ENCODE data around the gene DCTN3. TPM values are rescaled to one million over a fixed set of nuclear protein-coding genes. Genes with fewer than 3 reads are reported as not detected.

Gene DCTN3
- total and polyA plus RNA-seq, 2 donors from 2014 or later, result 92.0 to 175 TPM

DNA sequence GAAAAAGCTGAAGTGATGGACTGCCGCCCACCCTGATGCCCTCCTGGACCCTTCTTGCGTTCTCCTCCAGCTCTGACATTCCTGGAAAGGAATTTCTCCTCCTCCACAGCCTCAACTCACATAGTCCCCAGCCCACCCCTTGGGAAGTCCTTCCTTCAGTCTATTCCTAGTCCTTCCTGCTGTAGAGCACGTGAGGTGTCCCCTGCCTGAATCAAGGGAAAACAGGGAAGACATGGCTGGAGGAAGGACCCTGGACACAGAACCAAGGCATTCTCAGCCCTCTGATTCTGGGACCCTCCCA, 4.8 kb upstream of the DCTN3 start:
- no peak overlapping the region for H3K9ac ChIP-seq (ENCODE audit: low read length in 3 of 3)
- H3K9me3 ChIP-seq (ENCODE audit: control insufficient read depth in 2 of 3, insufficient read depth in 1 of 3, low read length in 3 of 3), result no peaks in the 10 kb centered on the region
- no peak overlapping the region for H3K4me3 ChIP-seq (ENCODE audit: low read length in 3 of 3)
- no peak overlapping the region for H3K27ac ChIP-seq (ENCODE audit: low read depth in 2 of 2, low read length in 2 of 2)
- H3K27me3 ChIP-seq (ENCODE audit: control insufficient read depth, insufficient read depth, low read length), result peaks cover 39% of the 10 kb centered on the region
- DNase-seq, result no peak
- H3K36me3 ChIP-seq (ENCODE audit: control insufficient read depth in 2 of 3, insufficient read depth in 3 of 3, low read length in 3 of 3), result no peaks in the 10 kb centered on the region
- intact Hi-C loops (cut with DNase I), result no loop called here
- TF ChIP-seq, protein P1, sequence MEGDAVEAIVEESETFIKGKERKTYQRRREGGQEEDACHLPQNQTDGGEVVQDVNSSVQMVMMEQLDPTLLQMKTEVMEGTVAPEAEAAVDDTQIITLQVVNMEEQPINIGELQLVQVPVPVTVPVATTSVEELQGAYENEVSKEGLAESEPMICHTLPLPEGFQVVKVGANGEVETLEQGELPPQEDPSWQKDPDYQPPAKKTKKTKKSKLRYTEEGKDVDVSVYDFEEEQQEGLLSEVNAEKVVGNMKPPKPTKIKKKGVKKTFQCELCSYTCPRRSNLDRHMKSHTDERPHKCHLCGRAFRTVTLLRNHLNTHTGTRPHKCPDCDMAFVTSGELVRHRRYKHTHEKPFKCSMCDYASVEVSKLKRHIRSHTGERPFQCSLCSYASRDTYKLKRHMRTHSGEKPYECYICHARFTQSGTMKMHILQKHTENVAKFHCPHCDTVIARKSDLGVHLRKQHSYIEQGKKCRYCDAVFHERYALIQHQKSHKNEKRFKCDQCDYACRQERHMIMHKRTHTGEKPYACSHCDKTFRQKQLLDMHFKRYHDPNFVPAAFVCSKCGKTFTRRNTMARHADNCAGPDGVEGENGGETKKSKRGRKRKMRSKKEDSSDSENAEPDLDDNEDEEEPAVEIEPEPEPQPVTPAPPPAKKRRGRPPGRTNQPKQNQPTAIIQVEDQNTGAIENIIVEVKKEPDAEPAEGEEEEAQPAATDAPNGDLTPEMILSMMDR (IDR thresholded peaks at IDR 0.05; ENCODE audit: borderline replicate concordance, extremely low read depth, insufficient read depth), result no peak
- H3K4me1 ChIP-seq (ENCODE audit: control insufficient read depth in 2 of 3, insufficient read depth in 2 of 3, low read depth in 1 of 3, low read length in 3 of 3), result peaks cover 0 to 13% (median 4%) of the 10 kb centered on the region in 3 donors
- no peak for FAIRE-seq

DNA sequence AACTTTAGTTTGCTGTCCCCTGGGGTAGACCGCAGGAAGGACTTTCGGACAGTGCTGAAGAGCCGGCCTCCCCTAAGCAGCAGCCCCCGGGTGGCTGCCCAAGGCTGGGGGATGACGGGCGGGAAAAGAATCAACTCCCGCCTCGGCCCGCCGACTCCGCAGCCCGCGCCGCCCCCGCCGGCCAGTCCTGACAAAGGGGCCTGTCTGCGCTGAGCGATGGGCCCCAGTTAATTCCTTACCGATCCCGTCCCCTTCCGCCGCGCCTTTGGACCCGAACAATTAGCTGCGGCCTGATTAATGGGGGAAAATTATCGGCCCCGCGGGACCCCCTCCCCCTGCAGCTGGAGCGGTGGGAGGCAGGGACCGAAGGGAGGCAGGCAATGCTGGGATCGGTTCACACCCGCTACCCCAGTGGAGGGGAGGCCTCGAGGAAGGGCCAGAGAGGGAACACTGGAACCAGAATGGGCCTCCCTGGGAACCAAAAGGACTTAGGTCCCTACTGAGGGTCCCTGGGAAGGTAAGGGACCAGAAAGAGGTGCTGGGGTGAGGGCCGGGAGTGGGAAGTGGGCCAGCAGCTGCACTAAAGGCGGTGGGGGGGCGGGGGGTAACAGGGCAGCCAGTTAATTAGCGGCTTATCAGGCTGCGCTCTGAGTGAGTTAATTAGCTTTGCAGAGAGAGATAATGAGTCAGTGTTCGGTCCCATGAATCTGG, 4.3 kb upstream of the DCTN3 start:
- intact Hi-C loops (cut with DNase I), result no loop called here
- Histone ChIP-seq H3K27ac (ENCODE audit: low read depth in 2 of 2, low read length in 2 of 2) (no peak overlapping the region), H3K9ac (ENCODE audit: low read length in 3 of 3) (no peak overlapping the region), H3K4me3 (ENCODE audit: low read length in 3 of 3) (no peak overlapping the region), H3K27me3 (ENCODE audit: control insufficient read depth, insufficient read depth, low read length) (peaks cover 39% of the 10 kb centered on the region), H3K9me3 (ENCODE audit: control insufficient read depth in 2 of 3, insufficient read depth in 1 of 3, low read length in 3 of 3) (no peaks in the 10 kb centered on the region), H3K4me1 (ENCODE audit: control insufficient read depth in 2 of 3, insufficient read depth in 2 of 3, low read depth in 1 of 3, low read length in 3 of 3) (peaks cover under 1 to 17% (median 4%) of the 10 kb centered on the region in 3 donors), H3K36me3 (ENCODE audit: control insufficient read depth in 2 of 3, insufficient read depth in 3 of 3, low read length in 3 of 3) (no peaks in the 10 kb centered on the region)
- FAIRE-seq, result no peak
- peak in 3 of 5 donors; percentile 37 to 64 (median 62) for DNase-seq
- TF ChIP-seq, protein P1 (IDR thresholded peaks at IDR 0.05; ENCODE audit: borderline replicate concordance, extremely low read depth, insufficient read depth), result no peak

DNA sequence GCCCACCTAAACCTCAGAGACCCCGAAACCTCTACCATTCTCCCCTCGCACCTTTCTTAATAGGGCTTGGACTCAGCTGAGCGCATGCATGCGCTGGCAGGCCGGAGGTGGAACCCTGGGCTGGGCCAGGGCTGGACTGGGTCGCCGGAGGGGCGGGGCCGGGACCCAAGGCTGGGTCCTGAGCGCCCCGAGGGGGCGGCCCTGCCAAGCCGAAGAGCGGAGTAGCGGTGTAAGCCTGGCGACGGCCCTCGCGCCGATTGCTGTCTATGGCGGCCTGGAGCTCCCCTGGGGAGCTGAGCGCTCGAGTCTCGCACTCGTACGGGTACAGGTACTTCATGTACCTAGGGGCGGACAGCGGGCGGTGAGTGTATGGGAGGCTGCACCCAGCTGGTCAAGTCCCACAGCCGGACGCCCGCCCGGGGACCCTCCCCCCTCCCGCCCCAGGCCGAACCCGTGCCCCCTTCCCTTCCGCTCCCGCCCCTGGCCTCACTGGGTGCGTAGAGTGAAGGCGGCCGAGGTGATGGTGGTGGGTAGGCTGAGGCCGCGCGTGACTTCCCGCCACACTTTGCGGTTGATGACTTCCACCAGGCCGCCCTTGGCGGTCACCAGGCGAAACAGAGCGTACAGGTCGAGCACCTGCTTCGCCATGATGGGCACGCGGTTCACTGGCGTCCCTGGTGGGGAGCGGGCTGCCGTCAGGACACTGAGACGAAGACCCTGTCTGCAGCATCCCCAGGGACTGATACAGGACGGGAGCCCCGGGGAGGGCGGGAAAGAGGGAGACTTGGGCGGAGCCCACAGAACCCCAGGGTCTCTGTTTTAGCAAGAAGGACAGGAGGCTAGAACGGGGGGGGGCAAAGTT, 3.3 kb upstream of the DCTN3 start:
- TF ChIP-seq, protein P1 (IDR thresholded peaks at IDR 0.05; ENCODE audit: borderline replicate concordance, extremely low read depth, insufficient read depth), result no peak
- FAIRE-seq, result no peak
- no peak overlapping the region for H3K4me3 ChIP-seq (ENCODE audit: low read length in 3 of 3)

More for the DNA sequence above, 3.3 kb upstream of the DCTN3 start:
- Histone ChIP-seq H3K27me3 (ENCODE audit: control insufficient read depth, insufficient read depth, low read length) (peaks cover 34% of the 10 kb centered on the region), H3K4me1 (ENCODE audit: control insufficient read depth in 2 of 3, insufficient read depth in 2 of 3, low read depth in 1 of 3, low read length in 3 of 3) (peaks cover 3 to 15% (median 4%) of the 10 kb centered on the region in 3 donors), H3K27ac (ENCODE audit: low read depth in 2 of 2, low read length in 2 of 2) (no peak overlapping the region), H3K36me3 (ENCODE audit: control insufficient read depth in 2 of 3, insufficient read depth in 3 of 3, low read length in 3 of 3) (no peaks in the 10 kb centered on the region), H3K9me3 (ENCODE audit: control insufficient read depth in 2 of 3, insufficient read depth in 1 of 3, low read length in 3 of 3) (no peaks in the 10 kb centered on the region), H3K9ac (ENCODE audit: low read length in 3 of 3) (no peak overlapping the region)
- peak in 2 of 5 donors; percentile 42 to 69 for DNase-seq
- intact Hi-C loops (cut with DNase I), result no loop called here
